Measurements from ENCODE around the gene PIWIL4. TPM values are rescaled to one million over a fixed set of nuclear protein-coding genes. Genes with fewer than 3 reads are reported as not detected.

Gene PIWIL4
- total RNA-seq, 2 experiments from 2014 or later, result 0.15 to 0.22 TPM

DNA sequence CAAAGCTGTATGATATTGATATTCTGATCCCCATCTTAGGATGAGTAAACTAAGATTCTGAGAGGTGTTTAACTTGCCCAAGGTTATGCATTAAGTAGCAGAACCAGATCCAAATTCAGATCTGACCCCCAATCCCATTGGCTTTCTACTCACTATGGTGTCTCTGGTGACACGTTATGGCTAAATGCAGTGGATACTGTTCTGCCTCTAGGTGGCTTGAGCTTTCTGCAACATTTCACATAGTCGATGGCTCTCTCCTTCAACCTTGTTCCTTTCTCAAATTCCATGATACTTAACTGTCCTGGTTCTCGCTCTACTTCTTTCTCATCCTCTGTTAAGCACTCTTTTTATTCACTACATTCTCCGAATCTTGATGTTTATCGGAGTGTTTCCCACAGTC lies 45.5 kb upstream of the PIWIL4 start:
- peak; percentile 7 for DNase-seq (ENCODE audit: low spot score)
- Histone ChIP-seq H3K27ac (ENCODE audit: low read depth, low read length, poor library complexity, severe bottlenecking) (no peak overlapping the region), H3K79me2 (ENCODE audit: insufficient read depth, low read depth, low read length) (no peaks in the 10 kb centered on the region), H3K4me1 (ENCODE audit: insufficient read depth, low read length, poor library complexity, severe bottlenecking) (no peaks in the 10 kb centered on the region), H3K36me3 (ENCODE audit: insufficient read depth, low read length) (no peaks in the 10 kb centered on the region), H3K4me2 (ENCODE audit: low read length) (no peak overlapping the region), H2AFZ (ENCODE audit: low read length) (no peak overlapping the region), H4K20me1 (ENCODE audit: insufficient read depth, low read length) (no peaks in the 10 kb centered on the region), H3K9me2 (ENCODE audit: insufficient read depth, low read length) (no peaks in the 10 kb centered on the region), H3K9me3 (ENCODE audit: low read length) (no peaks in the 10 kb centered on the region), H3K4me3 (ENCODE audit: low read depth, low read length, poor library complexity, severe bottlenecking) (no peak overlapping the region)
- no TSS peak for BruUV-seq (replicated peaks)
- POLR2A ChIA-PET, result interaction anchor here (0.8 to 1.7 kb wide), 2 partner anchors 74 to 75 kb away, joined by 3 read pairs; no protein-coding TSS in a partner anchor
- CTCF ChIA-PET (ENCODE audit: unreplicated experiment), result no interaction called here
- no peak for TF ChIP-seq EZH2phosphoT487 (IDR thresholded peaks at IDR 0.05; ENCODE audit: borderline replicate concordance, low read depth, low read length)
- TF ChIP-seq, protein P1, sequence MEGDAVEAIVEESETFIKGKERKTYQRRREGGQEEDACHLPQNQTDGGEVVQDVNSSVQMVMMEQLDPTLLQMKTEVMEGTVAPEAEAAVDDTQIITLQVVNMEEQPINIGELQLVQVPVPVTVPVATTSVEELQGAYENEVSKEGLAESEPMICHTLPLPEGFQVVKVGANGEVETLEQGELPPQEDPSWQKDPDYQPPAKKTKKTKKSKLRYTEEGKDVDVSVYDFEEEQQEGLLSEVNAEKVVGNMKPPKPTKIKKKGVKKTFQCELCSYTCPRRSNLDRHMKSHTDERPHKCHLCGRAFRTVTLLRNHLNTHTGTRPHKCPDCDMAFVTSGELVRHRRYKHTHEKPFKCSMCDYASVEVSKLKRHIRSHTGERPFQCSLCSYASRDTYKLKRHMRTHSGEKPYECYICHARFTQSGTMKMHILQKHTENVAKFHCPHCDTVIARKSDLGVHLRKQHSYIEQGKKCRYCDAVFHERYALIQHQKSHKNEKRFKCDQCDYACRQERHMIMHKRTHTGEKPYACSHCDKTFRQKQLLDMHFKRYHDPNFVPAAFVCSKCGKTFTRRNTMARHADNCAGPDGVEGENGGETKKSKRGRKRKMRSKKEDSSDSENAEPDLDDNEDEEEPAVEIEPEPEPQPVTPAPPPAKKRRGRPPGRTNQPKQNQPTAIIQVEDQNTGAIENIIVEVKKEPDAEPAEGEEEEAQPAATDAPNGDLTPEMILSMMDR (conservative IDR thresholded peaks at IDR 0.05; ENCODE audit: low read length), result peak; percentile 52
- intact Hi-C loops (cut with micrococcal nuclease; ENCODE audit: unreplicated experiment), result loop anchor here (2.0 kb wide), 1 partner anchor 375 kb away; no protein-coding TSS in a partner anchor

DNA sequence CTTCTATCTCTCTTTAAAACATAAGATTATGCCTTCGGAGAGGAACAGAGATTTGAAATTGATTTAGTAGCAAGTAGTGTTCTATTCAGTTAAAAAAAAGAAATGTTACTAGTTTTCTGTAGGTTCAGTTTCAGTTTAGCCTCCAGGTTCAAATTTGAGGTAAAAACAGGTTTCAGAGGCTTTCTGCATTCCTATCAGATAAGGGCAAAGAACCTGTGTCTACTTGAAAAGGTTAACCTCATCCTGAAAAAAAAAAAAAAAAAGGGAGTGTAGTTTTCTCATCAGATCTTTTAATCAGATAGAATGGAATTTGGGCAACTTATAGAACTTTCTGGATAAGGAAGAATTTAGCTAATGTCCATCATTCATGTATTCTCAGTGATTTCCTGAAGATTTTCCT lies 42.8 kb upstream of the PIWIL4 start:
- H3K4me3 ChIP-seq (ENCODE audit: low read depth, low read length, poor library complexity, severe bottlenecking), result no peak overlapping the region
- no peak for TF ChIP-seq EZH2phosphoT487 (IDR thresholded peaks at IDR 0.05; ENCODE audit: borderline replicate concordance, low read depth, low read length)
- TF ChIP-seq, protein P1 (conservative IDR thresholded peaks at IDR 0.05; ENCODE audit: low read length), result no peak
- BruUV-seq (replicated peaks), result no TSS peak
- no peaks in the 10 kb centered on the region for H4K20me1 ChIP-seq (ENCODE audit: insufficient read depth, low read length)
- no peaks in the 10 kb centered on the region for H3K36me3 ChIP-seq (ENCODE audit: insufficient read depth, low read length)
- no peak for DNase-seq (ENCODE audit: low spot score)
- H3K27ac ChIP-seq (ENCODE audit: low read depth, low read length, poor library complexity, severe bottlenecking), result no peak overlapping the region
- no peaks in the 10 kb centered on the region for H3K79me2 ChIP-seq (ENCODE audit: insufficient read depth, low read depth, low read length)
- H3K4me2 ChIP-seq (ENCODE audit: low read length), result no peak overlapping the region
- no peak overlapping the region for H2AFZ ChIP-seq (ENCODE audit: low read length)
- no peaks in the 10 kb centered on the region for H3K9me2 ChIP-seq (ENCODE audit: insufficient read depth, low read length)
- ChIA-PET POLR2A (interaction anchor here (0.7 kb wide), 1 partner anchor 940 kb away, joined by 7 read pairs; no protein-coding TSS in a partner anchor), CTCF (ENCODE audit: unreplicated experiment) (no interaction called here)
- no peaks in the 10 kb centered on the region for H3K9me3 ChIP-seq (ENCODE audit: low read length)
- intact Hi-C loops (cut with micrococcal nuclease; ENCODE audit: unreplicated experiment), result no loop called here
- H3K4me1 ChIP-seq (ENCODE audit: insufficient read depth, low read length, poor library complexity, severe bottlenecking), result no peaks in the 10 kb centered on the region

DNA sequence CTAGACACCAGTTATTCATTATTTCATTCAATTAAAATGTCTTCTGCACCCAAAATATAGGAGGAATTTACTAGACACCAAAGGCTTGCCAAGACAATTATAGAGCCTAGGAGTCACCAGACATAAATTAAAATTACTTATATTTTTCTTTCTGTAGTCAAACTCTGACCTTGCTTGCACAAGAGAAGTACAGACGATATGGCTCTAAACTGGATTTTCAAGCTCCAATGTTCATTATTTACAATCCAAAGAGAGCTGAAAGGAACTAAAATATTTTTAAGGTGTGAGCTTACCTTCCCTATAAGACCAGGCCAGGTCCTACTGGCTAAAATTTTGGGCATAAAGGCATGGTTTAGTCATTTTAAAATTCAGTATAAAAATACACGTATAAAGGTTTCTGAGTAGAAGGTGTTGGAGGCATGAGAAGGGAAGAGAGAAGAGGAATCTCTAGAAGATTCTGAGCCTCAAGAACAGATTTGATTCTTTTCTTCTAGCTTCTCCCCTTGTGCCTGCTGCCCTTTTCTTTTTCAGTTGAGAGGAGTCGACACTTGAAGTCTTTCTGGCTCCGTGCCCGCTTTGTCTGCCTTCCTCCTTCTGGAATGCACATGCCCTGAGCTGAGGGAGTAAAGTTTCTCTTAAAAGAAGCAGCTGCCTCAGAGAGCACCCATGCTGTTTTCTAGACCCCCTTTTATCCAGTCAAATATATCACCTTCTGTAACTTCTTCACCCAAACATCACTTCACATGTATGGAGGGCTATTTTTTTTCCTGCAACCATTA lies 41.4 kb upstream of the PIWIL4 start:
- Histone ChIP-seq H3K4me2 (ENCODE audit: low read length) (no peak overlapping the region), H3K9me2 (ENCODE audit: insufficient read depth, low read length) (no peaks in the 10 kb centered on the region), H4K20me1 (ENCODE audit: insufficient read depth, low read length) (no peaks in the 10 kb centered on the region), H3K36me3 (ENCODE audit: insufficient read depth, low read length) (no peaks in the 10 kb centered on the region), H3K27ac (ENCODE audit: low read depth, low read length, poor library complexity, severe bottlenecking) (no peak overlapping the region), H2AFZ (ENCODE audit: low read length) (no peak overlapping the region), H3K4me1 (ENCODE audit: insufficient read depth, low read length, poor library complexity, severe bottlenecking) (no peaks in the 10 kb centered on the region), H3K9me3 (ENCODE audit: low read length) (no peaks in the 10 kb centered on the region), H3K4me3 (ENCODE audit: low read depth, low read length, poor library complexity, severe bottlenecking) (no peak overlapping the region), H3K79me2 (ENCODE audit: insufficient read depth, low read depth, low read length) (no peaks in the 10 kb centered on the region)
- ChIA-PET POLR2A (interaction anchor here (0.7 kb wide), 1 partner anchor 69 kb away, joined by 3 read pairs; no protein-coding TSS in a partner anchor), CTCF (ENCODE audit: unreplicated experiment) (no interaction called here)
- intact Hi-C loops (cut with micrococcal nuclease; ENCODE audit: unreplicated experiment), result no loop called here
- no peak for DNase-seq (ENCODE audit: low spot score)
- BruUV-seq (replicated peaks), result no TSS peak
- no peak for TF ChIP-seq EZH2phosphoT487 (IDR thresholded peaks at IDR 0.05; ENCODE audit: borderline replicate concordance, low read depth, low read length)
- TF ChIP-seq, protein P1 (conservative IDR thresholded peaks at IDR 0.05; ENCODE audit: low read length), result no peak
